SJCRH30 (cell line): ENCODE measurements around the gene FOCAD. TPM values are rescaled to one million over a fixed set of nuclear protein-coding genes. Genes with fewer than 3 reads are reported as not detected.

Source experiments
- DNase-seq, 2 experiments: peaks; one replicate each; pipeline ENCODE4 v3.0.0-alpha.2; 2015 to 2020
- H3K27ac ChIP-seq: fragments of 250-450 bp; sonication (Bioruptor Pico); 2 replicates; pipeline ENCODE4 v1.5.1; 2020; ENCODE audit warnings: mild to moderate bottlenecking, moderate library complexity
- H3K27me3 ChIP-seq: fragments of 250-450 bp; sonication (Bioruptor Pico); 2 replicates; pipeline ENCODE4 v1.5.1; 2020; ENCODE audit warnings: mild to moderate bottlenecking, moderate library complexity
- H3K36me3 ChIP-seq: fragments of 250-450 bp; sonication (Bioruptor Pico); 2 replicates; pipeline ENCODE4 v1.5.1; 2020; ENCODE audit warnings: mild to moderate bottlenecking, moderate library complexity
- H3K4me1 ChIP-seq: fragments of 250-450 bp; sonication (Bioruptor Pico); 2 replicates; pipeline ENCODE4 v1.5.1; 2020; ENCODE audit warnings: mild to moderate bottlenecking, moderate library complexity
- H3K4me3 ChIP-seq: fragments of 250-450 bp; sonication (Bioruptor Pico); 2 replicates; pipeline ENCODE4 v1.5.1; 2020; ENCODE audit warnings: mild to moderate bottlenecking, moderate library complexity
- H3K9me3 ChIP-seq: fragments of 250-450 bp; sonication (Bioruptor Pico); replicated peaks from 2 replicates; pipeline ENCODE4 v1.5.1; 2020; ENCODE audit warnings: mild to moderate bottlenecking, moderate library complexity
- total RNA-seq: library from RNA; depleted of rRNA; stranded (reverse); fragments of >200 nt; shearing (Covaris generic); gene quantifications from 2 replicates; pipeline ENCODE4 v1.2.3, GENCODE V29; 2014

The FOCAD gene
- total RNA-seq, 1 experiment from 2014 or later = 24.1 TPM

- H3K4me3 ChIP-seq = no peak overlapping the region
- H3K9me3 ChIP-seq = no peaks in the 10 kb centered on the region
- no peak overlapping the region for H3K27ac ChIP-seq
- H3K27me3 ChIP-seq = no peaks in the 10 kb centered on the region
- DNase-seq = no peak
- no peaks in the 10 kb centered on the region for H3K4me1 ChIP-seq
- no peaks in the 10 kb centered on the region for H3K36me3 ChIP-seq
Measured at GRCh38 chr9:20698782-20699181, 14.7 kb downstream of the FOCAD start.

- no peak for DNase-seq
- Histone ChIP-seq H3K4me3 (no peak overlapping the region), H3K4me1 (no peaks in the 10 kb centered on the region), H3K27me3 (no peaks in the 10 kb centered on the region), H3K9me3 (no peaks in the 10 kb centered on the region), H3K36me3 (no peaks in the 10 kb centered on the region), H3K27ac (no peak overlapping the region)
Measured at GRCh38 chr9:20701060-20701459, 17.0 kb downstream of the FOCAD start.

GRCh38 chr9:20702570-20702969 is 18.5 kb downstream of the FOCAD start:
- Histone ChIP-seq H3K27ac (no peak overlapping the region), H3K4me1 (no peaks in the 10 kb centered on the region), H3K36me3 (no peaks in the 10 kb centered on the region), H3K27me3 (no peaks in the 10 kb centered on the region), H3K4me3 (no peak overlapping the region), H3K9me3 (no peaks in the 10 kb centered on the region)
- no peak for DNase-seq

GRCh38 chr9:20703146-20703545 is 19.1 kb downstream of the FOCAD start:
- no peak for DNase-seq
- Histone ChIP-seq H3K27me3 (no peaks in the 10 kb centered on the region), H3K36me3 (no peaks in the 10 kb centered on the region), H3K9me3 (no peaks in the 10 kb centered on the region), H3K4me3 (no peak overlapping the region), H3K27ac (no peak overlapping the region), H3K4me1 (no peaks in the 10 kb centered on the region)

- Histone ChIP-seq H3K4me1 (no peaks in the 10 kb centered on the region), H3K9me3 (no peaks in the 10 kb centered on the region), H3K36me3 (no peaks in the 10 kb centered on the region), H3K27ac (no peak overlapping the region), H3K27me3 (no peaks in the 10 kb centered on the region), H3K4me3 (no peak overlapping the region)
- DNase-seq = no peak
Measured at GRCh38 chr9:20707708-20708107, 23.6 kb downstream of the FOCAD start.

- H3K4me1 ChIP-seq = no peaks in the 10 kb centered on the region
- H3K36me3 ChIP-seq = no peaks in the 10 kb centered on the region
- no peaks in the 10 kb centered on the region for H3K27me3 ChIP-seq
- H3K4me3 ChIP-seq = no peak overlapping the region
- no peak overlapping the region for H3K27ac ChIP-seq
- no peaks in the 10 kb centered on the region for H3K9me3 ChIP-seq
- no peak for DNase-seq
Measured at GRCh38 chr9:20713172-20713571, 29.1 kb downstream of the FOCAD start.

GRCh38 chr9:20714442-20715415 is 30.7 kb downstream of the FOCAD start:
- H3K27me3 ChIP-seq = no peaks in the 10 kb centered on the region
- no peak overlapping the region for H3K27ac ChIP-seq
- H3K4me1 ChIP-seq = no peaks in the 10 kb centered on the region
- no peaks in the 10 kb centered on the region for H3K36me3 ChIP-seq
- H3K9me3 ChIP-seq = no peaks in the 10 kb centered on the region
- DNase-seq = no peak
- no peak overlapping the region for H3K4me3 ChIP-seq

GRCh38 chr9:20722221-20722620 is 38.2 kb downstream of the FOCAD start:
- no peak for DNase-seq
- H3K4me3 ChIP-seq = no peak overlapping the region
- H3K27me3 ChIP-seq = no peaks in the 10 kb centered on the region
- H3K9me3 ChIP-seq = no peaks in the 10 kb centered on the region
- H3K4me1 ChIP-seq = no peaks in the 10 kb centered on the region
- H3K27ac ChIP-seq = no peak overlapping the region
- H3K36me3 ChIP-seq = no peaks in the 10 kb centered on the region; the same call in 1 of the 2 replicates

- no peaks in the 10 kb centered on the region for H3K27me3 ChIP-seq
- no peaks in the 10 kb centered on the region; the same call in 1 of the 2 replicates for H3K36me3 ChIP-seq
- DNase-seq = no peak
- peaks cover 11% of the 10 kb centered on the region for H3K4me1 ChIP-seq
- H3K27ac ChIP-seq = no peak overlapping the region
- H3K4me3 ChIP-seq = no peak overlapping the region
- no peaks in the 10 kb centered on the region for H3K9me3 ChIP-seq
Measured at GRCh38 chr9:20725675-20726074, 41.6 kb downstream of the FOCAD start.

- H3K36me3 ChIP-seq = no peaks in the 10 kb centered on the region
- DNase-seq = no peak
- no peaks in the 10 kb centered on the region for H3K27me3 ChIP-seq
- H3K4me1 ChIP-seq = peaks cover 11% of the 10 kb centered on the region
- H3K9me3 ChIP-seq = no peaks in the 10 kb centered on the region
- H3K4me3 ChIP-seq = no peak overlapping the region
- H3K27ac ChIP-seq = no peak overlapping the region
Measured at GRCh38 chr9:20726144-20726543, 42.1 kb downstream of the FOCAD start.

GRCh38 chr9:20728493-20729220 is 44.6 kb downstream of the FOCAD start:
- Histone ChIP-seq H3K27ac (no peak overlapping the region), H3K36me3 (no peaks in the 10 kb centered on the region), H3K4me1 (peaks cover 11% of the 10 kb centered on the region), H3K9me3 (no peaks in the 10 kb centered on the region), H3K4me3 (no peak overlapping the region), H3K27me3 (no peaks in the 10 kb centered on the region)
- peak; percentile 32 to 69 for DNase-seq

GRCh38 chr9:20729523-20729922 is 45.5 kb downstream of the FOCAD start:
- Histone ChIP-seq H3K4me1 (peaks cover 11% of the 10 kb centered on the region), H3K27me3 (no peaks in the 10 kb centered on the region), H3K27ac (no peak overlapping the region), H3K4me3 (no peak overlapping the region), H3K9me3 (no peaks in the 10 kb centered on the region), H3K36me3 (no peaks in the 10 kb centered on the region)
- DNase-seq = no peak

- 0 out of 2 replicates have a peak, but pooled peaks cover 2% of the 10 kb centered on the region for H3K36me3 ChIP-seq
- no peak overlapping the region for H3K4me3 ChIP-seq
- H3K27ac ChIP-seq = no peak overlapping the region
- no peaks in the 10 kb centered on the region for H3K9me3 ChIP-seq
- no peaks in the 10 kb centered on the region for H3K27me3 ChIP-seq
- H3K4me1 ChIP-seq = peaks cover 11% of the 10 kb centered on the region
- no peak for DNase-seq
Measured at GRCh38 chr9:20732118-20732517, 48.1 kb downstream of the FOCAD start.

GRCh38 chr9:20734275-20734674 is 50.2 kb downstream of the FOCAD start:
- H3K4me3 ChIP-seq = no peak overlapping the region
- peaks cover 1% of the 10 kb centered on the region for H3K4me1 ChIP-seq
- no peak overlapping the region for H3K27ac ChIP-seq
- H3K9me3 ChIP-seq = no peaks in the 10 kb centered on the region
- H3K27me3 ChIP-seq = no peaks in the 10 kb centered on the region
- H3K36me3 ChIP-seq = 0 out of 2 replicates have a peak, but pooled peaks cover 2% of the 10 kb centered on the region
- DNase-seq = no peak

GRCh38 chr9:20740304-20740703 is 56.2 kb downstream of the FOCAD start:
- Histone ChIP-seq H3K36me3 (0 out of 2 replicates have a peak, but pooled peaks cover 2% of the 10 kb centered on the region), H3K27ac (no peak overlapping the region), H3K9me3 (no peaks in the 10 kb centered on the region), H3K4me3 (no peak overlapping the region), H3K27me3 (no peaks in the 10 kb centered on the region), H3K4me1 (no peaks in the 10 kb centered on the region)
- DNase-seq = no peak
